OCI-LY1 (cell line): ENCODE measurements around the gene CAPG.

Experiments used
- CTCF ChIP-seq: fragments of 200-600 bp; sonication (generic), shearing (Covaris generic); IDR thresholded peaks from 2 replicates; pipeline ENCODE4 v1.5.1; 2017; ENCODE audit warnings: mild to moderate bottlenecking, antibody characterized with exemption, low read length, moderate library complexity, mixed read lengths
- EZH2 ChIP-seq: fragments of 200-600 bp; sonication (generic), shearing (Covaris generic); IDR thresholded peaks from 2 replicates; pipeline ENCODE4 v1.8.0; 2017; ENCODE audit warnings: borderline replicate concordance, mixed run types, mild to moderate bottlenecking, antibody characterized with exemption, low read length, moderate library complexity, mixed read lengths

GRCh38 chr2:85400541-85401463, 9.4 kb downstream of the CAPG start:
- TF ChIP-seq EZH2: no peak
- TF ChIP-seq CTCF: no peak
